Islet of Langerhans (tissue), 1 donor: ENCODE results near the gene ARHGAP26.
"Not testable (repeated sequence)": the region's sequence is repeated elsewhere in the genome, so short reads cannot be mapped to it uniquely, and the experiment has no call there.

ENCODE experiments used
- FAIRE-seq: peaks from one replicate; lab custom pipeline; 2011; peaks lifted over from hg19 to GRCh38; lab: Jason Lieb, UNC

ARHGAP26 gene

GRCh38 chr5:142962174-142962533 is 192.0 kb downstream of the ARHGAP26 start:
- no peak for FAIRE-seq

- not testable (repeated sequence) for FAIRE-seq
Observed at GRCh38 chr5:142965258-142966120, 195.3 kb downstream of the ARHGAP26 start.

GRCh38 chr5:142966121-142966420 is 195.9 kb downstream of the ARHGAP26 start:
- FAIRE-seq: no peak

- no peak for FAIRE-seq
Observed at GRCh38 chr5:142969186-142969585, 199.0 kb downstream of the ARHGAP26 start.

GRCh38 chr5:142969624-142970439 is 199.7 kb downstream of the ARHGAP26 start:
- FAIRE-seq: no peak

GRCh38 chr5:142970440-142971030 is 200.4 kb downstream of the ARHGAP26 start:
- FAIRE-seq: no peak

GRCh38 chr5:142971303-142972013 is 201.3 kb downstream of the ARHGAP26 start:
- FAIRE-seq: no peak

- FAIRE-seq: no peak
Observed at GRCh38 chr5:142972064-142972570, 201.9 kb downstream of the ARHGAP26 start.

- no peak for FAIRE-seq
Observed at GRCh38 chr5:142973932-142974331, 203.8 kb downstream of the ARHGAP26 start.

- no peak for FAIRE-seq
Observed at GRCh38 chr5:142974409-142974808, 204.2 kb downstream of the ARHGAP26 start.

GRCh38 chr5:142976861-142977260 is 206.7 kb downstream of the ARHGAP26 start:
- no peak for FAIRE-seq

GRCh38 chr5:142977363-142978051 is 207.3 kb downstream of the ARHGAP26 start:
- no peak for FAIRE-seq

- no peak for FAIRE-seq
Observed at GRCh38 chr5:142978252-142978651, 208.1 kb downstream of the ARHGAP26 start.

GRCh38 chr5:142978726-142979125 is 208.5 kb downstream of the ARHGAP26 start:
- no peak for FAIRE-seq

- no peak for FAIRE-seq
Observed at GRCh38 chr5:142979636-142980035, 209.5 kb downstream of the ARHGAP26 start.

GRCh38 chr5:142981475-142981874 is 211.3 kb downstream of the ARHGAP26 start:
- no peak for FAIRE-seq

GRCh38 chr5:142981886-142982820 is 212.0 kb downstream of the ARHGAP26 start:
- no peak for FAIRE-seq

GRCh38 chr5:142982821-142983200 is 212.6 kb downstream of the ARHGAP26 start:
- FAIRE-seq: no peak

GRCh38 chr5:142984011-142984410 is 213.8 kb downstream of the ARHGAP26 start:
- FAIRE-seq: no peak

GRCh38 chr5:142984525-142984924 is 214.3 kb downstream of the ARHGAP26 start:
- no peak for FAIRE-seq

GRCh38 chr5:142989270-142989669 is 219.1 kb downstream of the ARHGAP26 start:
- not testable (repeated sequence) for FAIRE-seq
